ENCODE results near the gene RAD51AP1.

DNA sequence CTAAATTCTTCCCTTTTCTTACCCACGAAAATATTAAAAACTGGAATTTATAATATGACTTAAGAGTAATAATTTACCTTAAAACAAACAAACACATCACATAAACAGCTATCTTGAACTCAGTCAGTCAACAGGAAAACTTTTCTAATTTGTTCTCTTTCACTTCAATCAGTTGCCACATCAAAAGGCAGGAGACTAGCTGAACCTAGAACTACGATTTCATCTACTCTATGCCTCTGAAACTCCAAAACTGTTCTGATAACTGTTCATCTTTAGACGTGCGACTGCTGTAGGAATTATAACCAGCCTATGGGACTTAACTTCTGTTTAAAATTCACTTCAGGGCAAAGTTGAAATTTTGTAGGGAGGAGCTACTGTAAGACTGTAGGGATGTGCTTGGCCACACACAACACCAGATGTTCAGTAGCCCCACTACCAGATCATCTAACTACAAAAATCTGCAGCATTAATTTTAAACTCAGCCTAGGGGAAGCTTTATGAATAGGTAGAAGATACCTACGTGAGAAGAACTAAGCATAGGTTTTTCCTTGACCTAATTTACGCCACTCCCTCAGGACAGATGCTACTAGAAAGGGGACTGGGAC, 7.6 kb upstream of the RAD51AP1 start:
- TF ChIP-seq CTCF (IDR thresholded peaks at IDR 0.05; ENCODE audit: extremely low read depth in 1 of 2, insufficient read depth in 1 of 2, low read depth in 1 of 2, low read length in 2 of 2) (no peak), FOS (IDR thresholded peaks at IDR 0.05; ENCODE audit: borderline replicate concordance, insufficient read depth, low read length) (no peak), EZH2 (IDR thresholded peaks at IDR 0.05; ENCODE audit: borderline replicate concordance, low read depth, low read length, severe bottlenecking) (no peak), POLR2A (IDR thresholded peaks at IDR 0.05; ENCODE audit: low read depth, low read length) (no peak)

Data from endothelial cell of umbilical vein (primary cell).